PC-9 (cell line): ENCODE measurements around the gene NEUROD2. TPM values are rescaled to one million over a fixed set of nuclear protein-coding genes. Genes with fewer than 3 reads are reported as not detected.
"Not testable (repeated sequence)": the region's sequence is repeated elsewhere in the genome, so short reads cannot be mapped to it uniquely, and the experiment has no call there.

Experiments
- BruUV-seq: library from RNA; stranded (reverse); fragments of 400-500 nt; replicated peaks from 2 replicates; lab custom pipeline; 2021; lab: Mats Ljungman, UMichigan
- CTCF ChIA-PET: fragments of 300-600 bp; sonication (Branson Sonifier 250); formaldehyde crosslinking; loops from one replicate; lab custom pipeline; 2022; ENCODE audit warnings: antibody characterized with exemption; lab: Charles Lee
- POLR2A ChIA-PET: fragments of 300-600 bp; sonication (Branson Sonifier 250); formaldehyde crosslinking; loops from one replicate; lab custom pipeline; 2022; ENCODE audit warnings: antibody characterized with exemption; ENCODE audit not compliant: unreplicated experiment; lab: Charles Lee
- DNase-seq, 2 experiments: peaks; one replicate each; pipeline versions ENCODE4 v3.0.0 to v3.0.0-alpha.2; 2015 to 2022; ENCODE audit warnings: mixed read lengths in 1 of 2
- H2AFZ ChIP-seq: fragments of 200-600 bp; sonication (generic); 2 replicates; pipeline ENCODE4 v1.8.1; 2017; ENCODE audit warnings: antibody characterized with exemption
- H3F3A ChIP-seq: fragments of 200-600 bp; sonication (generic); 2 replicates; pipeline ENCODE4 v1.8.1; 2017; ENCODE audit warnings: antibody characterized with exemption, mild to moderate bottlenecking, low read depth; ENCODE audit not compliant: insufficient read depth
- H3K27ac ChIP-seq: fragments of 200-600 bp; sonication (generic); 2 replicates; pipeline ENCODE4 v1.6.1; 2016; ENCODE audit warnings: mixed run types
- H3K27me3 ChIP-seq: fragments of 200-600 bp; sonication (generic); 2 replicates; pipeline ENCODE4 v1.6.1; 2016; ENCODE audit warnings: low read depth, mixed run types; ENCODE audit not compliant: insufficient read depth
- H3K36me3 ChIP-seq: fragments of 200-600 bp; sonication (generic); 2 replicates; pipeline ENCODE4 v1.6.1; 2016; ENCODE audit warnings: low read depth, mixed run types
- H3K4me1 ChIP-seq: fragments of 200-600 bp; sonication (generic); replicated peaks from 2 replicates; pipeline ENCODE4 v1.6.1; 2016; ENCODE audit warnings: mixed run types; ENCODE audit not compliant: insufficient read depth
- H3K4me2 ChIP-seq: fragments of 200-600 bp; sonication (generic); 2 replicates; pipeline ENCODE4 v1.6.1; 2017; ENCODE audit warnings: mixed run types
- H3K4me3 ChIP-seq: fragments of 200-600 bp; sonication (generic); 2 replicates; pipeline ENCODE4 v1.6.1; 2016; ENCODE audit warnings: mixed run types
- H3K79me2 ChIP-seq: fragments of 200-600 bp; sonication (generic); 2 replicates; pipeline ENCODE4 v1.6.1; 2017; ENCODE audit warnings: low read depth, mixed run types
- H3K9me2 ChIP-seq: fragments of 200-600 bp; sonication (generic); 2 replicates; pipeline ENCODE4 v1.8.1; 2017; ENCODE audit warnings: mild to moderate bottlenecking; ENCODE audit not compliant: insufficient read depth
- H3K9me3 ChIP-seq: fragments of 200-600 bp; sonication (generic); 2 replicates; pipeline ENCODE4 v1.8.1; 2016; ENCODE audit warnings: low read depth; ENCODE audit not compliant: insufficient read depth
- H4K20me1 ChIP-seq: fragments of 200-600 bp; sonication (generic); 2 replicates; pipeline ENCODE4 v1.8.1; 2017; ENCODE audit not compliant: insufficient read depth
- EZH2 ChIP-seq: fragments of 200-600 bp; sonication (generic); IDR thresholded peaks from 2 replicates; pipeline ENCODE4 v1.8.0; 2017; ENCODE audit warnings: antibody characterized with exemption, low read depth
- intact Hi-C: fragments of 100-400 bp; cut with micrococcal nuclease; formaldehyde crosslinking; loops from one replicate; pipeline ENCODE4 v1.10.0; 2022; ENCODE audit not compliant: unreplicated experiment
- total RNA-seq: library from RNA; stranded (reverse); gene quantifications from 2 replicates; pipeline ENCODE4 v1.2.3, GENCODE V29; 2021
- TF ChIP-seq, protein P1 (sequence below): fragments of 200-600 bp; sonication (generic); conservative IDR thresholded peaks from 2 replicates; pipeline ENCODE4 v1.6.1; 2017; ENCODE audit warnings: mixed run types, antibody characterized with exemption, mild to moderate bottlenecking, moderate library complexity

NEUROD2 gene
- total RNA-seq, 1 experiment from 2014 or later, result not detected

DNA sequence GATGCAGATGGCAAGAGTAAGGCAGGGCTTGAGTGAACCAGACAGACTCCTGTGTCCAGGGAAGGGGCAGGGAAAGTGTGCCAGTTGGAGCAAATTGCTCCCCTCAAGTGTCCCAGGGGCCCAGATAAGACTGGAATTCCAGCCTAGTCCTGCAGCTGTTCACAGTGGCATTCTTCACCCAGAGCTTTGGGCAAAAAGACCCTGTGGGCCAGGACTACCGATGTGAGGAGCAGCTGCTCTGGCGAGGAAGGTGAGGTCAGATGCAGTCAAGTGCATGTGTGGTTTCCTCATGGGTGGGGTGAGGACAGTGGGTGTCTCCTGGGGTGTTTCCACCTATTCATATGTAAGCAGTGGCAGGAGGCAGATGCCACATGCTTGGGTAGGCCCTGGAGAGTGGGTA lies 14.3 kb downstream of the NEUROD2 start:
- Histone ChIP-seq H3K36me3 (no peaks in the 10 kb centered on the region), H2AFZ (no peak overlapping the region), H3K27me3 (peaks cover 54% of the 10 kb centered on the region), H3K4me1 (no peaks in the 10 kb centered on the region), H3F3A (no peaks in the 10 kb centered on the region), H4K20me1 (no peaks in the 10 kb centered on the region), H3K27ac (no peak overlapping the region), H3K9me3 (no peaks in the 10 kb centered on the region), H3K4me2 (no peak overlapping the region), H3K9me2 (no peaks in the 10 kb centered on the region), H3K4me3 (no peak overlapping the region), H3K79me2 (no peaks in the 10 kb centered on the region)
- no peak for TF ChIP-seq EZH2
- TF ChIP-seq, protein P1, sequence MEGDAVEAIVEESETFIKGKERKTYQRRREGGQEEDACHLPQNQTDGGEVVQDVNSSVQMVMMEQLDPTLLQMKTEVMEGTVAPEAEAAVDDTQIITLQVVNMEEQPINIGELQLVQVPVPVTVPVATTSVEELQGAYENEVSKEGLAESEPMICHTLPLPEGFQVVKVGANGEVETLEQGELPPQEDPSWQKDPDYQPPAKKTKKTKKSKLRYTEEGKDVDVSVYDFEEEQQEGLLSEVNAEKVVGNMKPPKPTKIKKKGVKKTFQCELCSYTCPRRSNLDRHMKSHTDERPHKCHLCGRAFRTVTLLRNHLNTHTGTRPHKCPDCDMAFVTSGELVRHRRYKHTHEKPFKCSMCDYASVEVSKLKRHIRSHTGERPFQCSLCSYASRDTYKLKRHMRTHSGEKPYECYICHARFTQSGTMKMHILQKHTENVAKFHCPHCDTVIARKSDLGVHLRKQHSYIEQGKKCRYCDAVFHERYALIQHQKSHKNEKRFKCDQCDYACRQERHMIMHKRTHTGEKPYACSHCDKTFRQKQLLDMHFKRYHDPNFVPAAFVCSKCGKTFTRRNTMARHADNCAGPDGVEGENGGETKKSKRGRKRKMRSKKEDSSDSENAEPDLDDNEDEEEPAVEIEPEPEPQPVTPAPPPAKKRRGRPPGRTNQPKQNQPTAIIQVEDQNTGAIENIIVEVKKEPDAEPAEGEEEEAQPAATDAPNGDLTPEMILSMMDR, result no peak
- intact Hi-C loops, result no loop called here
- DNase-seq, result no peak
- ChIA-PET CTCF (no interaction called here), POLR2A (interaction anchor here (0.6 kb wide), 1 partner anchor 7 kb away, joined by 4 read pairs; no protein-coding TSS in a partner anchor)
- no TSS peak for BruUV-seq

DNA sequence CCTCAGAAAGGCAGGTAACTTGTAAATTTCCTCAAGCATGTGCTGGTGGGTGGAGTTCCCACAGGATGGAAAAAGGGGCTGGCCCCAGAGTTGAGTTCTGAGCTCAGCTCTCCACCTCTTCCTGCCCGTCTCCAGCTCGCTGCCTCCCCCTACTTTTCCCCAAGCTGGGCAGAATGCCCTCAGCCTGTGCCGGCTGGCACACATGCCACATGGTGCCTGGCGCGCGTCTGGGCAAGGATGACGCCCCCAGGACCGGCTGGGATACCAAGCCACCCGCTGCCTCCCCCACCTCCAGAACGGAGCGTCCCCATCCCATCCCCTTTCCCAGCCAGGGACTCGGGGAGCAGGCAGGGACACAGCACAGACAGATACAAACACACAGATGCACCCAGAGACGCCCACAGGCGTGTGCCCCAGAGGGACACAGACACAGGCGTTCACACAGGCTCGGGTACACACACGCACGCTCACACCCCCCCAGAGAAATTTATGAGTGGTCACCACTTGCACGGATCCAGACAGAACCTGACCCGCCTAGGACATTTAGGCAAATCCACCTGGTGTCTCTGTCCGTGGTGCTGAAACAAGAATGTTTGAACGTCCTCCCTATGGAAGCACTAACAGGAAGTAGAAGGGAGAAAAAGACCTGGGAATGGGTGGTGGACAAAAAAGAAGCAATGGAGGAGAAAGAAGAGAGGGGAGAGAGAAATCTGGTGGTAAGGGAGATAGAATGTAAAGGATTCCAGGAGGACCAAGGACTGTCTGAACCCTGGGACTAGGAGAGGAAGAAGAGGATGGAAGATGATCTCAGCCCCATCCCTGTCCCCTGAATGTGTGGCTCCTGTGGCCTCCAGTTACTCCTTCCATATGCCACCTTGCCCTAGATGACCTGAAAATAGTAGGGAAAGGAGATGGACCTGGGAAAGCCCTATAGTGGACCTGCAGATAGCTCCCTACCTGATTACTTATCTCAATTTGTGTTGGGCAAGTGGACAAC lies 15.5 kb downstream of the NEUROD2 start:
- Histone ChIP-seq H3K4me3 (no peak overlapping the region), H2AFZ (no peak overlapping the region), H3K9me2 (no peaks in the 10 kb centered on the region), H3K4me1 (no peaks in the 10 kb centered on the region), H3K9me3 (no peaks in the 10 kb centered on the region), H3K79me2 (no peaks in the 10 kb centered on the region), H4K20me1 (no peaks in the 10 kb centered on the region), H3K36me3 (no peaks in the 10 kb centered on the region), H3K27me3 (peaks cover 52% of the 10 kb centered on the region), H3F3A (no peaks in the 10 kb centered on the region), H3K27ac (no peak overlapping the region), H3K4me2 (no peak overlapping the region)
- TF ChIP-seq, protein P1, result no peak
- no peak for TF ChIP-seq EZH2
- intact Hi-C loops, result no loop called here
- BruUV-seq, result no TSS peak
- peak; percentile 41 to 51 for DNase-seq
- ChIA-PET CTCF (no interaction called here), POLR2A (interaction anchor here (0.6 kb wide), 1 partner anchor 8 kb away, joined by 4 read pairs; no protein-coding TSS in a partner anchor)

DNA sequence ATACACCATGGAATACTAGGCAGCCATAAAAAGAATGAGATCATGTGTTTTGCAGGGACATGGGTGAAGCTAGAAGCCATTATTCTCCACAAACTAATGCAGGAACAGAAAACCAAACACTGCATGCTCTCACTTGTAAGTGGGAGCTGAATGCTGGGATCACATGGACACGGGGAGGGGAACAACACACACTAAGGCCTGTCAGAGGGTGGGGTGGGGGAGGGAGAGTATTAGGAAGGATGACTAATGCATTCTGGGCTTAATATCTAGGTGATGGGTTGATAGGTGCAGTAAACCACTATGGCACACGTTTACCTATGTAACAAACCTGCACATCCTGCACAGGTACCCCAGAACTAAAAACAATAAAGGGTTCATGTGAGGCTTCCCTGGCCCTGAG lies 17.5 kb downstream of the NEUROD2 start:
- H3K4me1 ChIP-seq, H2AFZ ChIP-seq, CTCF ChIA-PET, DNase-seq, intact Hi-C loops, H3K9me3 ChIP-seq, H3F3A ChIP-seq, H3K79me2 ChIP-seq, H3K27ac ChIP-seq, H3K9me2 ChIP-seq, H3K4me3 ChIP-seq, POLR2A ChIA-PET, H4K20me1 ChIP-seq, BruUV-seq, H3K4me2 ChIP-seq, H3K36me3 ChIP-seq: not testable (repeated sequence)
- H3K27me3 ChIP-seq, result peaks cover 31% of the 10 kb centered on the region
